ENCODE results near the gene RAB11FIP3.

GRCh38 chr16:396605-397004 lies 28.8 kb upstream of the RAB11FIP3 start:
- TF ChIP-seq RAD21 (IDR thresholded peaks at IDR 0.05; ENCODE audit: low read depth) (no peak), REST (IDR thresholded peaks at IDR 0.05; ENCODE audit: low read depth) (no peak), EGR1 (IDR thresholded peaks at IDR 0.05) (no peak), ZBTB7A (IDR thresholded peaks at IDR 0.05; ENCODE audit: low read depth) (no peak), EP300 (IDR thresholded peaks at IDR 0.05; ENCODE audit: borderline replicate concordance) (no peak), MAX (IDR thresholded peaks at IDR 0.05) (no peak), TCF12 (IDR thresholded peaks at IDR 0.05; ENCODE audit: low read depth) (no peak), CREB1 (IDR thresholded peaks at IDR 0.05; ENCODE audit: low read depth) (no peak)
